Measurements from ENCODE around the gene KRT5. TPM values are rescaled to one million over a fixed set of nuclear protein-coding genes. Genes with fewer than 3 reads are reported as not detected.
"Not testable (repeated sequence)": the region's sequence is repeated elsewhere in the genome, so short reads cannot be mapped to it uniquely, and the experiment has no call there.

KRT5 gene
- total and polyA plus RNA-seq, 2 donors (not counting 3 experiments of a cell fraction or from before 2014, with no cell fraction given), result 0.32 to 0.86 TPM

- intact Hi-C loops (cut with micrococcal nuclease); H3K9me3 ChIP-seq (replicated peaks; ENCODE audit: control insufficient read depth, insufficient read depth, low read length); H3K36me3 ChIP-seq (ENCODE audit: control insufficient read depth in 2 of 2, extremely low read depth in 1 of 2, insufficient read depth in 2 of 2, low read length in 2 of 2); DNase-seq (ENCODE audit: low read depth, low spot score); H3K27me3 ChIP-seq (ENCODE audit: control insufficient read depth in 2 of 2, insufficient read depth in 2 of 2, low read length in 2 of 2); H4K20me1 ChIP-seq (replicated peaks; ENCODE audit: control insufficient read depth, extremely low read depth, insufficient read depth, low read length); CTCF ChIA-PET; BruUV-seq (replicated peaks); dilution Hi-C loops (cut with MboI; ENCODE audit: extremely low pct_ligation_motif_present, low sequenced_read_pairs); H3K9ac ChIP-seq (replicated peaks; ENCODE audit: extremely low read depth, insufficient read depth, low read length); H3K4me2 ChIP-seq (ENCODE audit: insufficient read depth, low read length); H3K79me2 ChIP-seq (ENCODE audit: control insufficient read depth, insufficient read depth, low read length); H2AFZ ChIP-seq (ENCODE audit: low read depth, low read length); H3K4me3 ChIP-seq (replicated peaks in 1 of 3; ENCODE audit: insufficient read depth in 1 of 3, low read depth in 1 of 3, low read length in 3 of 3); H3K27ac ChIP-seq (ENCODE audit: insufficient read depth, low read depth, low read length); POLR2A ChIA-PET; H3K4me1 ChIP-seq (ENCODE audit: control insufficient read depth, extremely low read depth, insufficient read depth, low read length); FAIRE-seq; H3K9me1 ChIP-seq (replicated peaks; ENCODE audit: control insufficient read depth, extremely low read depth, insufficient read depth, low read length): not testable (repeated sequence)
Measured at GRCh38 chr12:52487744-52488443, 32.3 kb downstream of the KRT5 start.

- Histone ChIP-seq H3K4me2 (ENCODE audit: insufficient read depth, low read length) (no peak overlapping the region), H3K27me3 (ENCODE audit: control insufficient read depth in 2 of 2, insufficient read depth in 2 of 2, low read length in 2 of 2) (peaks cover 0 to 5% of the 10 kb centered on the region in 2 experiments), H3K9me1 (replicated peaks; ENCODE audit: control insufficient read depth, extremely low read depth, insufficient read depth, low read length) (no peaks in the 10 kb centered on the region), H3K9ac (replicated peaks; ENCODE audit: extremely low read depth, insufficient read depth, low read length) (no peak overlapping the region), H3K79me2 (ENCODE audit: control insufficient read depth, insufficient read depth, low read length) (no peaks in the 10 kb centered on the region), H3K27ac (ENCODE audit: insufficient read depth, low read depth, low read length) (no peak overlapping the region), H3K9me3 (replicated peaks; ENCODE audit: control insufficient read depth, insufficient read depth, low read length) (no peaks in the 10 kb centered on the region), H3K4me3 (replicated peaks in 1 of 3; ENCODE audit: insufficient read depth in 1 of 3, low read depth in 1 of 3, low read length in 3 of 3) (no peak overlapping the region), H4K20me1 (replicated peaks; ENCODE audit: control insufficient read depth, extremely low read depth, insufficient read depth, low read length) (no peaks in the 10 kb centered on the region), H3K36me3 (ENCODE audit: control insufficient read depth in 2 of 2, extremely low read depth in 1 of 2, insufficient read depth in 2 of 2, low read length in 2 of 2) (no peaks in the 10 kb centered on the region), H2AFZ (ENCODE audit: low read depth, low read length) (no peak overlapping the region), H3K4me1 (ENCODE audit: control insufficient read depth, extremely low read depth, insufficient read depth, low read length) (no peaks in the 10 kb centered on the region)
- FAIRE-seq (no peak), DNase-seq (ENCODE audit: low read depth, low spot score) (no peak)
- intact Hi-C loops (cut with micrococcal nuclease) (no loop called here), dilution Hi-C loops (cut with MboI; ENCODE audit: extremely low pct_ligation_motif_present, low sequenced_read_pairs) (no loop called here)
- TF ChIP-seq POLR2A (IDR thresholded peaks at IDR 0.05; ENCODE audit: low read depth, low read length) (no peak), EZH2 (IDR thresholded peaks at IDR 0.05; ENCODE audit: borderline replicate concordance, low read depth, low read length, severe bottlenecking) (no peak), FOS (IDR thresholded peaks at IDR 0.05; ENCODE audit: borderline replicate concordance, insufficient read depth, low read length) (no peak), MYC (IDR thresholded peaks at IDR 0.05; ENCODE audit: low read depth, low read length) (no peak), GATA2 (IDR thresholded peaks at IDR 0.05; ENCODE audit: insufficient read depth, insufficient read length, low read depth, low read length) (no peak), CTCF (IDR thresholded peaks at IDR 0.05; ENCODE audit: extremely low read depth in 1 of 2, insufficient read depth in 1 of 2, low read depth in 1 of 2, low read length in 2 of 2) (no peak), JUN (IDR thresholded peaks at IDR 0.05; ENCODE audit: borderline replicate concordance, insufficient read depth, insufficient read length, low read depth) (no peak), MAX (IDR thresholded peaks at IDR 0.05; ENCODE audit: insufficient read depth, insufficient read length) (no peak)
- ChIA-PET POLR2A (no interaction called here), CTCF (no interaction called here)
- BruUV-seq (replicated peaks), result no TSS peak
Measured at GRCh38 chr12:52487211-52487610, 33.0 kb downstream of the KRT5 start.
